GM19025 (cell line): Measurements from ENCODE around the gene LRRN1.

Experiments used
- ATAC-seq: cut with Tn5 transposase; IDR thresholded peaks from one replicate; pipeline ENCODE4 v1.9.1; 2021; ENCODE audit warnings: mild to moderate bottlenecking, low read depth, moderate library complexity; ENCODE audit not compliant: unreplicated experiment

The LRRN1 gene

DNA sequence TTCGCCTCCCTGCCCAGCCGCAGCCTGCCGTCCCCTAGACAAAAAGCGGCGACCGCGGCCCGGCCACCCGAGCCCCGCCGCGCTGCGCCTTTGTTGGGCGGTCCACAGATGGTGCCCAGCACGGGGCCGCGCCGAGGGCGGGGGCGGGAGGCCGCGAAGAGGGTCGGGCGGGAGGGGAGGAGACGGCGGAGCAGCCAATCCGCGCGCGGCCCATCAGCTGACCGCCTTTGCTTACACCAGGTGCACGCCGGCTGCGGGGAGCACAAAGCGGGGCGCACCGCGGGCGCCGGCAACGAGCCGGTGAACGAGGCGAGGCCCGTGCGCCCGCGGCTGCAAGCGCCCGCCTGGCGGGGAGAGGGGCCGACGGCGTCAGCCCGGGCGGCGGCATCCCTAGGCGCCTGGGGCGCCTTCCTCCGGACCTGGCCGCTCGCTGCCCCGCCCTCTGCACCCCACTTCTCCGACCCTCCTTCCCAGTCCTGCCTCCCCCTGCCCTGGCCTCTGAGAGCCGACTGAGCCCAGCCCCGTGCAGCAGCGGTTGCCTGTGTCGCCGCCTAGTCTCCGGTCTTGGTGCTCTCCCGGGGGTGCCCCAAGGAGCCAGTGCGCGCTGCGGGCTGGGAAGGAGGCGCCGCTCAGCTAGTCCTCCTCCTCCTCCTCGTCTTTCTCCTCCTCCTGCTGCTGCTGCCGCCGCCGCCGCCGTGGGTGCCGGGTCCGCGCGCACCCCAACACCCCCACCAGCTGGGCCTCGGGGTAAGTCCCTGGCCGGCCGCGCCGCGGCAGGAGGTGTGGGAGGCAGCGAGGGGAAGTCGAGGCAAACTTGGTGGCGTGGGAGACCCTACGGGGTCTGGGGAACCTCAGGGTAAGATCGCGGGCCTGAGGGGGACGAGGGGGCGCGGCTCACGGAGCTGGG, at the start of gene LRRN1:
Gene LRRN1, plus strand, starts transcription at position 259 of the 907 bp plus-strand sequence. CDS start 45,211 bp downstream, outside the sequence.
- ATAC-seq: peak; percentile 37

DNA sequence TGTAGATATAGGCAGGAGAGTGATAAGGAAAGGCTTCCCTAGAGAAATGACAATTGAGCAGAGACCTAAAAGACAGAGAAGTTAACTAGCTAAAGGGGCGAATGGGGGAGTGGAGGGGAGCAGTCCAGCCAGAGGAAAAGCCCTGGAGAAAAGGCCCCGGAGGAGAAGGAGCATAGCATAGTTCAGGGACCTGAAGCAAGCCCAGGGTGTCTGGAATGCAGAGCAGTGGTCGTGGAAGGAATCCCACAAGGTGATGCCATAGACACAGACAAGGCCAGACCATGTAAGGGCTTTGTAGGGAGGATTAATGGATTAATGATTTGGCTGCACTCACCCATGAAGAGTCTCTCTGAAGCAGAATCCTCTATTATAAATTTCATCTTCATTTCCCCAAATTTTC, 45.8 kb upstream of the LRRN1 start:
- no peak for ATAC-seq

DNA sequence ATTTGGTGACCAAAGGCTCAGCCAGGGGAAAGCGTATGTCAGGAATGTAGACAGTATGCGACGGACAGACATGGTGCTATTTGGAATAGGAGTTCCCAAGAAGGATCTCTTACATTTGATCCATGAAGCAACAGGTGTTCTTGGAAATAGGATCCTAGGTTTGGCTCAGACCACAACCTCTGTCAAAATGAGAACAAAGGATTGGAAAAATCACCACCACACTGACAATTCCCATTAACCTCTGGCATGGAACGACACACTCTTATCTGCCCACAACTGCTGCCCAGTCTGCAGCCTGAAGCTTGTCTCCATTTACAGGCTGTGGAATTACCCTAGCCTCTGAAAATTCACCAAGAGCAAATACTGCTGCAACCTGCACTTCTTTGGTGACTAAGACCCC, 33.6 kb upstream of the LRRN1 start:
- no peak for ATAC-seq

DNA sequence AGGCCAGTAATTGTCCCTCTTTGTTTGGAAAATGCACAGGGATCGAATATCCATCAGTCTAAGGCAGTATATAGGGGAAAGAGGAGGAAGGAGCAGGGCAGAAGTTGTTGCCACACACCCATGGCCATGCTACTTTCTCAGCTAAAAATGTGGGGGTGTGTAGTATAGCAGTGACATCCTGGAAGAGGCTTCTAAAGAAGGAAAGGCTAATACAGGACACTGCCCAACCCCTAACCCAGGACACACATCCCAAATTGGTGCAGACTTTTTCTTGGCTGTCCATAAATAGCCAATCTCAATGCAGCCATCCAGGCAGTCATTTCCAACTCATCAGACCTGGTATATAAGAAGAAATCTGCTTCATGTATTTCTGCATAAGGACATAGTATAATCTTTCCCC, 33.1 kb upstream of the LRRN1 start:
- ATAC-seq: no peak

DNA sequence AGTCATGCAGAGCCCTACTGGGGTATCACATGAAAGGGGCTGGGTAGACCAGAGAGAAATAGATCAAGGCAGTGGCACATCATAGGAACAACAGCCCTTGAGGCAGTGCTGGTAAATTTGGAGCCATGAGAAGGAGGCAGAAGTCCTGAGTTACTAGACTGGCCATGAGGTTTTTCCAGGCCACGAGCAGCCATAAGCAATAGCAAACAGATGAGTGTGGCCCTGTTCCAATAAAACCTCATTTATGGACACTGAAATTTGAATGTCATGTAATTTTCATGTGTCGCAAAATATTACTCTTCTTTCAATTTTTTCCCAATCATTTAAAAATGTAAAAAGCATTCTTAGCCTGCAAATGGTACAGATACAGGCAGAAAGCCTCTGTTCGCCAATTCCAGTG, 28.1 kb upstream of the LRRN1 start:
- ATAC-seq: no peak

DNA sequence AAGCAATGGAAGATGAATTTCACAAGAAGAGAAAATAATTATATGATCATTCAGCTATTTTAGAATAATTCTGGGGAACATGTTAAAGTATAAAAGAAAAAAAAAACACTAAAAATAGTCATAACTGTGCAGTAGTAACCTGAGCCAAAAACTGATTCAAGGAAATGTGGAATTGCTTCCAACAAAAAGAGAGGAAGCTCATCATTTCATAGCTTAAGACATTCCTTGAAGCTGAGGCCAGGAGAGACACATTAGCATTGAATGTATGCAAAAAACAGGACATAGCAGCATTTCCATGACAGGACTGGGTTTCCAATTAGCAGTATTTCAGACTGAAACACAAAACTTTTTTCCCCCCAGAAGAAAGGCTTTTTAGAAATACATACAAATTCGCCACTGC, 27.7 kb upstream of the LRRN1 start:
- ATAC-seq: no peak

DNA sequence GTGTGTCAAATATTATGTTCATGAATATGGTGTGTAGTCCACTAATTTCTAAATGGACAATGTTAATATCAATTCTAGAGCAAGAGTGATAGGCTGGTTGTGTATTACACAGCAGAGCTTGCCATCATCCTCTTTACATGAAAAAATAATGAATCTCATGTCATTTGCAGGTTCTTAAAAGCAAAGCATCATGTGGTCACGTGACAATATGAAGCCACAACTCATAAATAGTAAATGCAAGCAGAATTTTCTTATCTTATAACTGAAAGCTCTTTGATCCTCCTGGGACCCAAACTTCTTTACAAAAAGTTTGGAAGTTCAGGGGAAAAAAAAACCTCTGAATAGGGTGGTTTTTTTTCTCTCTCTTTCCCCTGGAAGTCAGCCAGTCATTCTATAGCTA, 26.9 kb upstream of the LRRN1 start:
- ATAC-seq: no peak

DNA sequence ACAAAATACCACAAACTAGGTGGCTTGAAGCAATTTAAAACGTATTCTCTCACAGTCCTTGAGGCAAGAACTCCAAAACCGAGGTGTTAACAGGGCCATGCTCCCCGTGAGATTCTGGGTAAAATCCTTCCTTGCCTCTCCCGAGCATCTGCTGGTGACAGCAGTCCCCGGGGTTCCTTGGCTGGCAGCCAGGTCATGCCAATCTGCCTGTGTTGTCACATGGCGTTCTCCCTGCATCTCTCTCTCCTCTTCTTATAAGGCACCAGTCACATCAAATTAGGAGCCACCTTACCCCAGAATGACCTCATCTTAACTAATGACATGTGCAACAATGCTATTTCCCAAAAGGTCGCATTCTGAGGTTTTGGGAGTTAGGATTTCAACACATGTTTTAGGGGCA, 26.3 kb upstream of the LRRN1 start:
- ATAC-seq: no peak

DNA sequence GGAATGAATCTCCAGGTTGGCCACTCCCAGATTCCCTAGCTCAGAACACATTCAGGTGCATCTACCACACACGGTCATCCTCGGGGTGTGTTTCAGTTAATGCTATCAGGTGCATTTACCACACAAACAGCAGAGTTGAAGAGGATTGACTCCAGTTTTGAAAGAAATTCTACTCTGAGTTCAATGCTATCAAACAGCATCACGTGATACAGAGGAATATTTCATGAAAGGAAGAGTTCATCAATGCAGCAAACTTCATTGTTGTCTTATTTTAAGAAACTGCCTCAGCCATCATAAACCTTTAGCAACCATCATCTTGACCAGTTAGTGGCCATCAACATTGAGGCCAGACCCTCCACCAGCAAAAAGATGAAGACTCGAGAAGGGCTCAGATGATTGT, 22.6 kb upstream of the LRRN1 start:
- no peak for ATAC-seq

DNA sequence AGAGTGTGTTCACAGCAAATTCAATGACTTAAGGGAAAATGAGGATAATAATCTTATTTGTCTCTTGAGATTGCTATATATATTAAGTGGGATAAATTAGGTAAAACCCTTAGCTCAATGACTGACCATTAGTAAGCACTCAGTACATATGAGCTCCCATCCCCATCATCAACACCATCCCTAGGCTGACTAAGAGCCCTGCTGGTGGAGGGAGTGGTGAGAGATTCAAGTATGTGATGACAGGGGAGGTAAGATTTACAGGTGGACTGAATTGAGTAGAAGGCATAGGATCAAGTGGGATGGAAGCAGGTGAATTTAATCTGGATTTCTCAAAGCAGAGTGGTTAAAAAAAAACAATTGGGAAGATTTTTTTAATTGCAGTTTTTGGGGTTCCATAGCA, 21.0 kb upstream of the LRRN1 start:
- no peak for ATAC-seq

DNA sequence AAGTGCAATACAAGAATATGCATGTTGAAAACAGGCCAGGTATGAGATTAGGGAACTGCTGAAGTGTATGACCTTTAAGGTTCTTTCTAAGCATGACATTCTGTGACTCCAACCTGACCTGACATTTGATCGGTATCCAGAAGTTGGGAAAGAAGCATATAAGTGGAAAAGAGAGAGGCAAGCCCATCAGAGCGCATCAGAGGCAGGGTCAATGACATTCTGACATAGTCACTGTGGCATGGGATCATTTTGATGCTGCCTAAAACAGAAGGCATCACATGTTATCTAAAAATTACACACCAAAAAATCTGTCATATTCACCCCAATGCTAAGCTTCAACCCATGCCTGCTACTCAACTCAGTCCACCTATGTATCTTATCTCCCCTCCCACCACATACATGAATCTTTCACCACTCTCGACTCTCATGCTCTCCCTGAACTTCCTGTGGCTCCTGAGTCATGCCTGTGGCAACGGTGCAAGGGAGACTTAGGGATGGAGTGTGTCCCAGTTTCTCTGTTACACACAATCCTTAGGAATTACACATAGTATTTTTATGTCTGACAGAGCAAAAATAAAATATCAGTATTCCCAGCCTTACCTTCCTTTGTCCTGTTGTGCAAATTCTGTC, 20.5 kb upstream of the LRRN1 start:
- ATAC-seq: no peak

DNA sequence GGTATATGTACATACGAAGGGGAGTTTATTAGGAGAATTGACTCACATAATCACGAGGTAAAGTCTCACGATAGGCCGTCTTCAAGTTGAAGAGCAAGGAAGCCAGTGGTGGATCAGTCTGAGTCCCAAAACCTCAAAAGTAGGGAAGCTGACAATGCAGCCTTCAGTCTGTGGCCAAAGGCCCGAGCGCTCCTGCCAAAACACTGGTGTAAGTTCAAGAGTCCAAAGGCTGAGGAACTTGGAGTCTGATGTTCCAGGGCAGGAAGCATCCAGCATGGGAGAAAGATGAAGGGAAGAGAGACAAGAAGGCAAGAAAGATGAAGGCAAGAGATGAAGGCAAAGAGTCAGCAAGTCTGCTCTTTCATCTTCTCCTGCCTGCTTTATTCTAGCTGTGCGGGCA, 16.8 kb upstream of the LRRN1 start:
- ATAC-seq: no peak

DNA sequence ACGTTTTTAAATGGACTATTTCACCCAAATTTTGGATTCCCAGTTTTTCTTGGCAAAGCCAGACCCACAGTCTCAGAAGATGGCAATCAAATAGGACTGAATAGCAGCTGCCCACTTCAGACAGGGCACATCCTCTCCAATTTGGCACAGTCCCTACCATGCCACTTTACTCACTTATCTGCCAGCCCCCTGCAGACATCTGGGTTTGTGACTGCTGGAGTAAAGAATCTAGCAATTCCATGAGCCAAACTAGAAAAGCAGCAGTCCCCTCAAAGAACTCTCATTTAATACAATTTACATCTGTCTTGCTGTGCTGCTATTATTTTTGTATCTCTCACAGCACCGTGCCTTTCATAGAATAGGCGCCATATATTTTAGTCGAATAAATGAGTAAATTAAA, 16.0 kb upstream of the LRRN1 start:
- ATAC-seq: no peak

DNA sequence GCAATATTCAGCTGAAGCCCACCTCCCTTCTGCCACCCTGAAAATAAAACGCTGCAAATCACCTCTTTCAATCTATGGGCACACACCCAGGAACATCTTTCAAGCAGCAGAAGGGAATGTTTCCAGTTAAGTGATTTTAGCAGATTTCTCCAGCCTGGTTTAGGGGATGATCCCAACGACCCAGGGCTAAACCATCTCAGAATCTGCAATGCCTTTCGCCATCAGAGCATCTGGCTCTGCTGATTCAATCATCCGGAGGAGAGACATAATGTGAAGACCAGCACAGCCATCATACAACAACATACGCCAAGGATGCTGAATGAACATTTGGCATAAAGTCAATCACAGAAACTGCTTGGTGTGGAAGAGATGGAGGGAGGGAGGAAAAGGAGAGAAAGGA, 15.5 kb upstream of the LRRN1 start:
- no peak for ATAC-seq

DNA sequence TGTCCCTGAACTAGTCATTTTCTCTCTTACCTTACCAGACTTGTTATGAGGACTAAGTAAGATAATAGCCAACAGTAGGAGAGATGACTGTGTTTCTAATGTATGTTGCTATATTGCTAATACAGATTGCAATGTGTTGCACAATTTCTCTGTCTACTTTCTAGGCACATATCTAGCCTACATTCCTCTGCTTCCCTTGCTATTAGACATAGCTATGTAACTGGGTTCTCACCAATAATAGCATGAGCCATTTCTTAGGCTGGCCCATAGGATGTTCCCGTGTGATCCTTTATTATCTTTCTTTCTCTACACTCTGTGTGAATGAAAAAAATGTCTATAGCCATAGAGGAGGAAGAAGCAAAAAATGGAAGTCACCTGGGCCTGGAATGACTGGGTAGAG, 6.8 kb upstream of the LRRN1 start:
- ATAC-seq: no peak

DNA sequence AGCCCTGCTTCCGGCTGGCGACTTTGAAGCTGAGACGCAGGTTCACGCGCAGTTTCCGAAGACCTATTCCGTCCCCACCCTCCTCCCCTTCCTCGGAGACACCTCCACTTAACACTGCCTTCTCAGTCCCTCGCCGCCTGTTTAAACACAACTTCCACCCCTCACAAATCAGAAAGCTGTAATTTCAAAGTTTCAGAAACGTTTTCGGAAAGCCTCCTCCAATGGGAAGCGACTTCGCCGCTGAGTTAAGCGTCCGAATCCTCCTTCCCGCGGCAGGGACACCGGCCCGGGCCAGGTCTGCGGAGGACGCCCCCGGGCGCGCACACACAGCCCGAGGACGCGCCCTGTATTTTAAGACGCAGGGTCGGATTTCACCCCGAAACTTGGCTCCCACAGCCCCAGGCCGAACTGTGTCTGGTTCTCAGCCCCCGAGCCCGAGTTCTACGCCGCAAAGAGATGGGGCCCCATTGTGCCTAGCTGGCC, 559 bp upstream of the LRRN1 start:
- peak; percentile 28 for ATAC-seq

DNA sequence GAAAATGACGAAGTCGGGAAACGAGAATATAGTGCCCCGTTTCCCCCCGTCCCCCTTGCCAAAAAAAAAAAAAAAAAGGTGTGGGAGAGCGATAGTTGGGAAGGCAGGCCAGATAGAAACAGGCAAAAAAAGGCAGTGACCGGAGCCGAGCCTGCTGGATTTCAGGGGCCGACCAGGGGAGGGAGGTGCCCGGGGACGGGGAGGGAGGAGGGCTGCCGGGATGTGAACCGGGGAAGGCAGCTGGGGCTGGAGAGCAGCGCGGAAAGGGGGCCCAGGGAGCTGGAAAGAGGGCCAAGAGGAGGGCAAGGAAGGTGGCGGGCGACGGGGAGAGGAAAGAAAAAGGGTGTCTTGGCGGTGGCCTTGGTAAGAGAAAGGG, 837 bp downstream of the LRRN1 start:
- no peak for ATAC-seq

DNA sequence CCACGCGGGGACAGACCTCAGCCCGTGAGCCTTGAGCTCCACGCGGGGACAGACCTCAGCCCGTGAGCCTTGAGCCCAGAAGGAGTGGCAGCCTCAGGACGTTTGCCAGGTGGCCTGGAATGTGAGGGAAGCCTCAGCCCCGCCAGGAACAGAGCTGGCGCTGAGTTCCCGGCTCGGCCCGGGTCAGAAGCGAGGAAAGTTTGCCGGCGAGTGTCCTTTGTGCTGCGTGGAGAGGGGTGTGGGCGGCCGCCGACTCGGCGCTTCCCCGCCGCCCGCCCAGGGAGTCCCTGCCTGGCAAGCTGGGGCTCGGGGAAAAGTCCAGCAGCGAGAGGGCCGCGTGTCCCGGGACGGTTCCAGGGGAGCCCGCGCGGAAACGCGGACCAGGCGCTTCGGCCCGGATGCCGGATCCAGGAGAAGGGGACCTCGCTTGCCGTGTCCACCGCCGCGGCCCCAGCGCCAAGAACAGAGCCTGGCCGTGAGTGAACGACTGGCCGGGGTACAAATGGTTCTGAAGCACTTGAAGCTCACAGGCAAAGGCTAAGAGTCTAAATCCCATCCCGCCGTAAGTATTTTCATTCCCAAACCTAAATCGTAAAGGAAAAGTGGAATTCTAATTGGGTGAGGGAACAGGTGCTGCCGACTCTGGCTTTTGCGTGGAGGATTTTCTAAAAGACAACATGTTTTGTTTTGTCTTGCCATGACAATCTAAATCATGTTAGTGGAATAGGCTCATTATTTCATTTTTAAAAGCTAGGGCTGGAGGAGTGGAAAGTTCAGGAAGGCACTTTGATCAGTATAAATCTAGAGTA, 1.7 kb downstream of the LRRN1 start:
- ATAC-seq: no peak

DNA sequence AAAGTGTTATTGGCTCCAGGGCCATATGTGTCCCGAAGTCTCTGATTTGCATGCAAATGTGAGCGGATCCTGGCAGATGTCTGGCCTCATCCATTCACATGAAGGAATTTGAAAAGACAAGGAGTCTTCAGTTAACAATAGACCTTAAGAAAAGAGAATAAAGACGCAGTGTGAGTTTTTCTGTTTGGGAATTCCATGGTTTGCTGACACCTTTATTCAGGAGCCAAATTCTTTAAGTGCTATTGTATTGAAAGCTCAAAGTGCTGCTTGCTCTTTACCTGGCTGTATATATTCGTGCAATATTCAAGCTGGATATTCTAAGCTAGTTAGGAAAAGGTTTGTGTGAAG, 2.2 kb downstream of the LRRN1 start:
- ATAC-seq: no peak

DNA sequence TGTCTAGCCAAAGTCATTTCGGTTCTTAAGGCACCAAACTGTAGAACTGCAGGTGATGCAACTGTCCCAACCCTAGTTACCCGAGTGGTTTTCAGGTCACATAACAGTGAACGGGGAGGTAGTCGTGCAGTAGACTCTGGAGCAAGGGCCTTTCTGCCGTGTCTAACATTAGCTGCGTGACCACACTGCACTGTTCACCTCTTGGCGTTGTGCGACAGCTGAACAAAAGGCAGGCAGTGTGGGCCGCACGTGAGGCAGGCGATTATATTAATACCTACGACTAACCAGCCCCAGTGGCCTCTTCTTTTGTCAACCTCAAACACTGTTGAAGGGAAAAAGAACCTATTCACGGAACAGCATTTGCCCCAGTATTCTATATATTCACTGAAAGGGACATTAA, 2.8 kb downstream of the LRRN1 start:
- no peak for ATAC-seq

DNA sequence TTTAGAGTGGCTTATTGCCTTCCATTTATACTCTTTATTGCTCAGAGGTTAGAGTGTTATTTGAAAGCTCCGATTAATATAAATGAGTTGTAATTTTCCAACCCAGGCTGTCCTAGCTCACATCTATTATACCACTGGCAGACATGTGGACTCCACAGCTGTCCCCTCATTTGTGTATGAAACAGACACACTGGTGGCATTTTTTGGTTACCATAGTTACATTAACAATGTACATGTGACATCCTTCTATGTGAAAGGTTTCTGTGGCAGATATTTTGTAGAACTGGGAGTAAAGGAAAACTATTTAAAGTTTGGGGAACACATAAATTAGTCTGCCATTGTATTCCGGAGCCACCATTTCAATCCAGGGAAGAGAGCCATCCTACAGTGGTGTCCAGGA, 5.3 kb downstream of the LRRN1 start:
- ATAC-seq: no peak
